GM10266 (cell line): ENCODE measurements around the gene ABR.

Source experiments
- DNase-seq: peaks from one replicate; pipeline ENCODE4 v3.0.0; 2012; ENCODE audit errors: extremely low spot score
- CTCF ChIP-seq: IDR thresholded peaks from 2 replicates; pipeline ENCODE4 v1.5.1; 2012; ENCODE audit warnings: mild to moderate bottlenecking, low read depth; ENCODE audit not compliant: control insufficient read depth, insufficient read depth; ENCODE audit errors: missing control alignments

ABR gene

GRCh38 chr17:1087381-1088241 is 92.2 kb downstream of the ABR start:
- TF ChIP-seq CTCF = no peak
- no peak for DNase-seq

GRCh38 chr17:1083451-1084187 is 96.2 kb downstream of the ABR start:
- TF ChIP-seq CTCF = no peak
- no peak for DNase-seq

GRCh38 chr17:1082579-1082978 is 97.2 kb downstream of the ABR start:
- no peak for DNase-seq
- TF ChIP-seq CTCF = no peak

GRCh38 chr17:1078831-1079561 is 100.8 kb downstream of the ABR start:
- DNase-seq = no peak
- TF ChIP-seq CTCF = no peak

GRCh38 chr17:1077986-1078711 is 101.6 kb downstream of the ABR start:
- DNase-seq = no peak
- TF ChIP-seq CTCF = no peak

GRCh38 chr17:1077581-1077985 is 102.2 kb downstream of the ABR start:
- DNase-seq = no peak
- no peak for TF ChIP-seq CTCF
